Activated CD8-positive, alpha-beta T cell treated with anti-CD3 and anti-CD28 coated beads, Interleukin-2, amount 10 ng/mL, durations not matched to agents 7 days and 5 days (primary cell): ENCODE results near the gene IL4I1. TPM values are rescaled to one million over a fixed set of nuclear protein-coding genes. Genes with fewer than 3 reads are reported as not detected.

Experiments
- ATAC-seq: fragments of 150-1000 bp; cut with Tn5 transposase; one replicate; pipeline ENCODE4 v1.10.0; 2021; ENCODE audit warnings: moderate library complexity
- CTCF ChIA-PET: fragments of 350-600 bp; sonication (Branson Sonifier 250); formaldehyde crosslinking; loops from one replicate; lab custom pipeline; 2021; ENCODE audit warnings: antibody characterized with exemption; lab: Charles Lee
- POLR2A ChIA-PET: fragments of 350-600 bp; sonication (Branson Sonifier 250); formaldehyde crosslinking; loops from one replicate; lab custom pipeline; 2021; ENCODE audit warnings: antibody characterized with exemption; lab: Charles Lee
- DNase-seq: peaks from one replicate; pipeline ENCODE4 v3.0.0-alpha.2; 2020
- H3K27ac Mint-ChIP-seq: one replicate; pipeline ENCODE4 v1.8.0; 2021; ENCODE audit warnings: mild to moderate bottlenecking, mixed read lengths
- H3K27me3 Mint-ChIP-seq: one replicate; pipeline ENCODE4 v1.8.0; 2021; ENCODE audit warnings: low read depth, mixed read lengths
- H3K36me3 Mint-ChIP-seq: one replicate; pipeline ENCODE4 v1.8.0; 2021; ENCODE audit warnings: low read depth, mixed read lengths
- H3K4me1 Mint-ChIP-seq: one replicate; pipeline ENCODE4 v1.8.0; 2021; ENCODE audit warnings: low read depth, mixed read lengths
- H3K4me3 Mint-ChIP-seq: one replicate; pipeline ENCODE4 v1.8.0; 2021; ENCODE audit warnings: mild to moderate bottlenecking, mixed read lengths
- H3K9me3 Mint-ChIP-seq: one replicate; pipeline ENCODE4 v1.8.0; 2022; ENCODE audit warnings: mixed read lengths; ENCODE audit not compliant: insufficient read depth
- total RNA-seq, 2 experiments: library from RNA; stranded (reverse); gene quantifications; one replicate each; pipeline ENCODE4 v1.2.3, GENCODE V29; 2021

Gene IL4I1
- total RNA-seq, 2 experiments from 2014 or later = 1.2 to 1.6 TPM

DNA sequence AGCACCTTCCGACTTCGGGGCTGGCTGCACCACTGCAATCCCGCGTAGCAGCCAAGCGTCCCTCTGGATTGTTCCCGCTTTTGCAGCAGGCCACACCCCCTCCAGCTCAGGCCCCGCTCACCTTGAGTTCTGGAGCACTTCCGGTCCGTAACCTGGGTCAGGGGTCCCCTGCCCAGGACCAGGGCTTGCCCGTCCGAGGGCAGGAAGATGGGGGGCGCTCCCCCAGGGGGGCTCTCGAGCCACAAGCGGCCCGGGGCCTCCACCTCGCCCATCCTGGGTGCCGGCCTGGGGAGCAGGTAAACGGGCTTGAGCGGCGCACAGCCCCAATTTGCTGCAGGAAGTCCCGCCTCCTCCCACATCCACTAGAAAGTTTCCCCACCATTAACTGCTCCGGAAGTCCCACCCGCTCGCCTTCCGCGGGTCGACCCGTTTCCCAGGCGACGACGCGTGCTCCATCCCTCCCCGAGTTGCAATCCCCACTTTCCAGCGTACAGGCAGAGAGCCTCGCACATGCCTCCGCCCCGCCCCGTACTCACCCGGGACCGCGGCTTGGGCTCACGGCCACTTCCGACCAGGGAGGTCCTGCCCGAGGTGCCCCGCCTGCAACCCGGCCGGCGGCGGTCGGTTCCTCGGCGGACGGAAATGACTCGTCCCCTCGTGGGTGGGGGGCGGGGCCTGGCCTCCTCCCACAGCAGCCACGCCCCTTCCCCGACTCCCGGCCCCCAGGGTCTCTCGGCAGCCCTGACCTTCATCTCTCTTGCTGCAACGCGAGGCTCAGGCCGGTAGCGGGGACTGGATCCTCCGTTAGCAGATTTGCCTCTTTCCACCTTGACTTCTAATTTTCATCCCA, 29.5 kb downstream of the IL4I1 start, which contains the start of gene PNKP:
Gene PNKP, minus strand, starts transcription at position 644 of the 850 bp plus-strand sequence. Its CDS starts 372 bp downstream, at position 272.
- Mint-ChIP-seq H3K9me3 (no peaks in the 10 kb centered on the region), H3K27me3 (no peaks in the 10 kb centered on the region), H3K4me3 (no peak within 1 kb of the TSS), H3K4me1 (peaks cover 48% of the 10 kb centered on the region), H3K36me3 (peaks cover 36% of the 10 kb centered on the region), H3K27ac (no peak within 1 kb of the TSS)
- ATAC-seq (peak; percentile 49), DNase-seq (peak; percentile 92)
- CTCF ChIA-PET = interaction anchor here (1.3 kb wide), 1 partner anchor 149 kb away, joined by 6 read pairs; no protein-coding TSS in a partner anchor
- POLR2A ChIA-PET = interaction anchor here (0.6 to 2.7 kb wide), 6 partner anchors 8 to 19 kb away, joined by 3 to 12 read pairs (median 6); partner anchors contain the start of genes AKT1S1, PTOV1 and TBC1D17

DNA sequence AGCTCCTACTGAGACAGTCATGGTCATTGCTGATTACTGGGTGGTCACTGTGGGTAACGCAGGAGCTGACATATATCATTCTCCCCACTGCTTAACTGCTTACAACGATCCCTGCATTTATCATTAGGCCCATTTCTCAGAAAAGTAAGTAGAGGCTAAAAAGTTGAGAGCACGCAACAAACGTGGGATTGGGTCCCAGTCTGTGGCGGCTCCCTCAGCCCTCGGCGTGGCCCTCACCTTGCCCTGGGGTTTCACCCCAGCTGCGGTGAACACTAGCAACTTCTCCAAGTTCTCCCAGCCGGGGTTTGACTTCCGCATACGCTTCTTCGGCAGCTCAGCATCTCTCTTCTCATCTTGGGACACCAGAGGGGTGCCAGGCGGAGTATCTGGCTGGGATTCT, 31.8 kb downstream of the IL4I1 start:
- H3K9me3 Mint-ChIP-seq = no peaks in the 10 kb centered on the region
- H3K27me3 Mint-ChIP-seq = no peaks in the 10 kb centered on the region
- H3K4me1 Mint-ChIP-seq = peaks cover 28% of the 10 kb centered on the region
- CTCF ChIA-PET = interaction anchor here (1.5 kb wide), 1 partner anchor 188 kb away, joined by 3 read pairs; the partner anchor contains the start of gene PRMT1
- DNase-seq = no peak
- ATAC-seq = no peak
- H3K27ac Mint-ChIP-seq = no peak overlapping the region
- POLR2A ChIA-PET = interaction anchor here (0.6 to 2.7 kb wide), 5 partner anchors 11 to 85 kb away, joined by 3 to 13 read pairs (median 3); partner anchors contain the start of gene PTOV1
- no peak overlapping the region for H3K4me3 Mint-ChIP-seq
- H3K36me3 Mint-ChIP-seq = peaks cover 46% of the 10 kb centered on the region

DNA sequence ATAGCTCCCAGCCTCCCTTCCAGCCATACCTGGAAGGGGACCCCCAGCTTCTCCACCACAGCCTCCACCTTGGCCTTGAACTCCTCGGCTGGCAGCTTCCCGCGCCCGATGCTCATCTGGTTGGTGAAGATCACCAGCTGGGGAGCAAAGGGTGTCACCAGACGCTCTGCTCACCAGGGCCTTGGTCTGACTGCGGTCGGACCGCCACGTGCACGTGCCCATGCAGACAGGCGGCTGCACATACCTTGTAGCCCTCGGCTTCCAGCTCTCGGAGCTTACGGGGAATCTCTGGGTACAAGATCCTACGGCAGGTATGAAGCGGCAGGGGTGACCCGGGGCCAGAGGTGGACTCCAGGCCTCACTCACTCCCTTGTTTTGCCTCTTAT, 32.8 kb downstream of the IL4I1 start:
- no peak overlapping the region for H3K4me3 Mint-ChIP-seq
- H3K9me3 Mint-ChIP-seq = no peaks in the 10 kb centered on the region
- ChIA-PET CTCF (interaction anchor here (1.0 to 1.5 kb wide), 3 partner anchors 66 to 187 kb away, joined by 3 read pairs; partner anchors contain the start of gene PRMT1), POLR2A (interaction anchor here (1.1 to 2.7 kb wide), 2 partner anchors 10 to 13 kb away, joined by 3 to 13 read pairs; partner anchors contain the start of gene PTOV1)
- H3K27me3 Mint-ChIP-seq = no peaks in the 10 kb centered on the region
- H3K4me1 Mint-ChIP-seq = peaks cover 28% of the 10 kb centered on the region
- DNase-seq = no peak
- no peak for ATAC-seq
- peaks cover 49% of the 10 kb centered on the region for H3K36me3 Mint-ChIP-seq
- H3K27ac Mint-ChIP-seq = no peak overlapping the region

DNA sequence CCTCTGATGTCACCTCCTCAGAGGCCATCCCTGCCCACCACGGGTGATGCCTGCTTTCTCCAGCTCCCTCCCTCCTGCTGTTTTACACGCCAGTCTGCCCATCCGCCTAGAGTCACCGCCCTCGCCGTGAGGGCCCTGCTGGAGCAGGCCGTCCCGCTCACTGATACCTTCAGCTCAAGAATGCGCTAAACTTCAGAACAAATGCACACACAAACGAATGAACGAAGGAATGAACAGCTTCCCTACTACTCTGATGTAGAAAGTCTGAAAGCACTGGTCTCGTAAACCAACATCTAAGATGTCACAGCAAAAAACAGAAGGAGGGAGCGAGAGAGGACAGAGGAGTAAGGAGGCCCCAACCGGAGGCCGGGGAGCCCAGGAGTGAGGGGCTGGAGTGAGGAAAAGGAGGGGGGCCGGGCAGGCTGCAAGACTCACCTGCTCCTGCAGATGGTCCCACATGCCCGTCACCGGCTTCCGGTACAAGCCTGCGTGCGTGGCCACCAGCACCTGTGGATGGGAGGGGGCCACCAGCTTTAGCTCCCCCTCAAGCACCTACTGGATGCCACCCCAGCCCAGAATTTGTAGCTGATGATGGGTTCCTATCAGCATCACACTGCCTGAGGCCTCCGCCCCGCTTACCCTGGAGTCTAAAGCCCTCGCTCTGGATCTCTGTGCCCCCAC, 33.3 kb downstream of the IL4I1 start:
- H3K9me3 Mint-ChIP-seq = no peaks in the 10 kb centered on the region
- no peak for DNase-seq
- no peak overlapping the region for H3K4me3 Mint-ChIP-seq
- POLR2A ChIA-PET = interaction anchor here (0.6 to 2.7 kb wide), 2 partner anchors 9 to 13 kb away, joined by 3 to 13 read pairs; partner anchors contain the start of gene PTOV1
- H3K4me1 Mint-ChIP-seq = peaks cover 28% of the 10 kb centered on the region
- H3K36me3 Mint-ChIP-seq = peaks cover 51% of the 10 kb centered on the region
- no peak overlapping the region for H3K27ac Mint-ChIP-seq
- CTCF ChIA-PET = interaction anchor here (1.0 to 1.3 kb wide), 4 partner anchors 50 to 185 kb away, joined by 3 read pairs; partner anchors contain the start of genes ATF5 and FUZ
- ATAC-seq = no peak
- no peaks in the 10 kb centered on the region for H3K27me3 Mint-ChIP-seq

DNA sequence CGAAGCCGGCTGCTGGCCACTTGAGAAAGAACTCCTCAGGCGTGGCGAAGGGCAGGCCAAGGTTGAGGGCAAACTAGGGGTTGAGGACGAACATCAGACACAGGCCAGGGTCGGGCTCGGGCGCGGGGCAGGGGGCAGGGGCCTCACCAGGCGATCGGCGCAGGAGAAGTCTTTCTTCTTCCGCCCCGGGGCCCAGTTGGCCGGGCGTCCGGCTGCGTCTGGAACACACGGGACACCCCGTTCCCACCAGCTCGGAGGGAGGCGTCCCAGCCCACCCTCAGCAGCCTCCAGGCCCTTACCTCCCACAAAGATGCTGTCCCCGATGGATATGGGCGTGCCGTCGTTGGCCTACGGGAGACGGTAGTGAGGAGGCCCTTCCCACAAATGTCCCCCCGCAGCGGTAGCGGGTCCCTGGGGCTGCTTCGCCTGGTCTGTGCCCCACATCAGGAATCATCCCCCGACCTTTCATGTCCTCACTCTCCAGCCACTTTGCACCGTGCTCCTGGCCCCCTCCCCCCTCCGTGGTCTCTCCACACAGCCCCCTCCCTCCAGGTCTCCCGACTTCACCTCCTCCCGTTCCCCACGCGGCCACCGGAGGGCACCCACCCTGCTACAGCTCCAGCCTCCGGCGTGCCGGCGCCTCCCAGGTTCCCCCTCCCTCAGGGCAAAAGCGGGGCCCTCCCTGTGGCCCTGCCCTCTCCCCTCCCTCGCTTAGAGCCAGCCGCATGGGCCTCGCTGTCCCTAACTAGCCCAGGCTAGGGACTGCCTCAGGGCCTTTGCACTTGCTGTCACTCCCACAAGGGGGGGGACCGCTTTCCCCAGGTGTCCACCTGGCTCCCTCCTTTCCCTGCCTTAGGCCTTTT, 34.1 kb downstream of the IL4I1 start:
- no peaks in the 10 kb centered on the region for H3K27me3 Mint-ChIP-seq
- H3K4me3 Mint-ChIP-seq = no peak overlapping the region
- ATAC-seq = no peak
- CTCF ChIA-PET = interaction anchor here (1.1 to 1.3 kb wide), 3 partner anchors 49 to 184 kb away, joined by 3 read pairs; partner anchors contain the start of genes ATF5 and FUZ
- peaks cover 28% of the 10 kb centered on the region for H3K4me1 Mint-ChIP-seq
- POLR2A ChIA-PET = interaction anchor here (0.6 to 2.7 kb wide), 2 partner anchors 9 to 12 kb away, joined by 3 to 13 read pairs; partner anchors contain the start of gene PTOV1
- H3K36me3 Mint-ChIP-seq = peaks cover 51% of the 10 kb centered on the region
- no peaks in the 10 kb centered on the region for H3K9me3 Mint-ChIP-seq
- no peak for DNase-seq
- H3K27ac Mint-ChIP-seq = no peak overlapping the region

DNA sequence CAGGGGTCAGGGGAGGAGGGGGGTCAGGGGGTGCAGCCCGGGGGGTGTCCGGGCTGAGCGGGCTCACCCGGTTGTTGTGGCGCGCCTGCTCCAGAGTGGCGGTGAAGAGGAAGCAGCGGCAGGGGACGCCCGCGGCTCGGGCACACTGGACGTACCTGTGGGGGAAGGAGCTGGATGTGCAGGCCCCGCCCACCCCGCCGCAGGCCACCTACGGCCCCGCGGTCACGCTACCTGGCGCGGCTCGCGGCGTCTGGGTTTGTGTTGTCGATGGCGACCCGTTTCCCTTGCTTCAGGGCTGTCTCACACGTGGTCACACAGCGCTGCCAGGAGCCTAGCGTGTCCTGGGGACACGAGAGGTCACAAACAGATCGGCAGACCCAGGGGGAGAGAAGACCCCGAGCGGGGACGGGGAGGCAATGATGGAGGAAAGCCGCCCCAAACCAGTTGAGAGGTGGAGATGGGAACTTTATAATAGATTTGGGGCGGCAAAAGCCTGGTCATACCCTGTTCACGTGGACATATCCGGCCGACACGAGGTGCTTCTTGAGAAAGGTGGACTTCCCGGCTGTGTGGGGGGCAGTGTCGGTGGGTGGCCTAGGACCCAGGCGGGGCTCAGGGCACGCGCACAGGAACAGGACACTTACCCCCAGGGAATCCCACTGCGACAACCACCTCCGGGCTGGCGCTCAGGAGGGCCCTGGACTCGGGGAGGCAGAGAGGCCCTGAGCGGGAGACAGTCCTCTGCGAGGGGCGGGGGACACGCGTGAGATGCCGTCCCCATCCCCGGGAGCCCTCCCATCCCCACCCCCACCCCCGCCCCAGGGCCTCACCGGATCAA, 34.9 kb downstream of the IL4I1 start:
- CTCF ChIA-PET = no interaction called here
- DNase-seq = no peak
- no peak overlapping the region for H3K4me3 Mint-ChIP-seq
- no peaks in the 10 kb centered on the region for H3K9me3 Mint-ChIP-seq
- no peak overlapping the region for H3K27ac Mint-ChIP-seq
- H3K4me1 Mint-ChIP-seq = peaks cover 26% of the 10 kb centered on the region
- POLR2A ChIA-PET = no interaction called here
- H3K27me3 Mint-ChIP-seq = no peaks in the 10 kb centered on the region
- peaks cover 52% of the 10 kb centered on the region for H3K36me3 Mint-ChIP-seq
- ATAC-seq = no peak

DNA sequence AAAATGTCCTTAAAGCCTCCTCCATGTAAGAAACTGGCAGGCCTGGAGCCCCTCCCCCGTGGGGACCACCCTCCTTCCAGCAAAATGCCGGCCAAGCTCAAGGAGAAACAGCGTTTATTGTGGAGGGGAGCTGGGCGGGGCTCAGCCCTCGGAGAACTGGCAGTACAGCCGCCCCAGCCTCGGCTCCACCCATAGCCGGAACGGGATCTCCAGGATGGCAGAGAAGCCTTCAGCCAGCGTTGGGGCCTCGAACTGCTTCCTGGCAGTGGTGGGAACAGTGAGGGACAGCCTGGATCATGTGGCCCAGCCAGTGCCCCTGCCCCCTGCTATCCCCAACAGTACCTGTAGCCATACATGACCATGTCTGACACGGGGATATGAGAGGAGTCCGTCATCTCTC, 35.6 kb downstream of the IL4I1 start:
- ATAC-seq (no peak), DNase-seq (no peak)
- H3K27me3 Mint-ChIP-seq = no peaks in the 10 kb centered on the region
- ChIA-PET CTCF (no interaction called here), POLR2A (no interaction called here)
- H3K36me3 Mint-ChIP-seq = peaks cover 47% of the 10 kb centered on the region
- peaks cover 19% of the 10 kb centered on the region for H3K4me1 Mint-ChIP-seq
- no peak overlapping the region for H3K4me3 Mint-ChIP-seq
- no peak overlapping the region for H3K27ac Mint-ChIP-seq
- H3K9me3 Mint-ChIP-seq = no peaks in the 10 kb centered on the region

DNA sequence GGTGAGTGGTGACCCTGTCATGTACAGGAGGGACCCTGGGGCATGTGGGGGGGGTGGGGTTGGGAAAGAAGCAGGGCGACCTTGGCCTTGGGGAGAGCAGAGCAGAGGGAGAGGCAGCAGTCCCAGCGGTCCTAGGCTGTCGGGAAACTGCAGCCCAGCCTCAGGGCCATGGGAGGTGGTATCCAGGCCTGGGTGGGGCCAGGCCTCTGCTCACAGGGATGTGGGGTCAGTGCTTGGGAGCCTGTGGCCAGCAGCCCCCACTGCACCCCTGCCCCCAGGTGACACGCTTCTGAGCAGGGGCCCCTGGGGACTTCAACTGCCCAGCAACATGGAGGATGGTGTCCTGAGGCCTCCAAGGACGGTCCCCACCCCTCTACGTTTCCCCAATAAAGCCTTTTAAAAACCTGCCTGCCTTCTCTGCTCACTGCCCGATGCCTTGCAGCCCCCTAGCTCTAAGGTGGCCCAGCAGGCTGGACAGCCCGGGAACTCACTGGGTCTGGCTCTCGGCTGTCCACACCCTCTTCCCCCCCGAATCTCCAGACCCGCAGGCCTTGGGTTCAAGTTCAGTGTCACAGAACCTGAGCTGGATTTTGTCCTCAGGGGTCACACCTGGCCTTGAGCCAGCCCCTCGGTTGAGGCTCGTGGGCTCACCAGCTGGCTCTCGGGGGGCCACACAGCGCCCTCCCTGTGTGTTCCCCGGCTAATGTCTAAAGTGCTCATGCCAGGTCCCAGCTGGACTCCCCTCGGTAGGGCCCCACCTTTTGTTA, 36.2 kb downstream of the IL4I1 start:
- Mint-ChIP-seq H3K27me3 (no peaks in the 10 kb centered on the region), H3K4me3 (no peak overlapping the region), H3K4me1 (peaks cover 13% of the 10 kb centered on the region), H3K9me3 (no peaks in the 10 kb centered on the region), H3K27ac (no peak overlapping the region), H3K36me3 (peaks cover 45% of the 10 kb centered on the region)
- no peak for DNase-seq
- no peak for ATAC-seq
- POLR2A ChIA-PET = no interaction called here
- CTCF ChIA-PET = no interaction called here

DNA sequence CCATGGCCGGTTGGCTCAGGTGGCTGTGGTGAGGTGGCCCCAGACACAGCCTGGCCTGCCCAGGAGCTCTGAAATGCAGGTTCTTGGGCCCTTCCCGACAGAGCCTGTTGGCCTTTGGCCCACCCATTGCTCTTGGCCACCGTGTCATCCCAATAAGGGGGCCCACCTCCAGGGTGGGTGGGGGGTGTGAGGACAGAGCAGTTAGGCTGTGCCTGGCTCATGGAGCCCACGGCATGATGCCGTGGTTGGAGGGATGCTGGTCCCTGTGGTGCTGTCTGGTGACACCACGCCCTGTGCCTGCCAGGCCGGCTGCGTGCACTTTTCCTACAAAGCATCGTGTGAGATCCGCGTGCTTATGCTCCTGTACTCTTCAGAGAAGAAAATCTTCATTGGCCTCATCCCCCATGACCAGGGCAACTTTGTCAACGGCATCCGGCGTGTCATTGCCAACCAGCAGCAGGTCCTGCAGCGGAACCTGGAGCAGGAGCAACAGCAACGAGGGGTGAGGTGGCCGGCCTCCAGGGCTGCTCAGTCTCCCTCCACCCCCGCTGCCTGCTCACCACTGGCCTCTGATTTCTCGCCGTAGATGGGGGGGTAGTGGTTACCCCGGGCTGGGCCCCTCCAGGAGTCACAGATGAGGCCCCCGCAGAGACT, 36.9 kb downstream of the IL4I1 start:
- Mint-ChIP-seq H3K9me3 (no peaks in the 10 kb centered on the region), H3K27ac (no peak overlapping the region), H3K4me1 (peaks cover 7% of the 10 kb centered on the region), H3K36me3 (peaks cover 39% of the 10 kb centered on the region), H3K27me3 (no peaks in the 10 kb centered on the region), H3K4me3 (no peak overlapping the region)
- POLR2A ChIA-PET = no interaction called here
- DNase-seq (no peak), ATAC-seq (no peak)
- CTCF ChIA-PET = no interaction called here
